ENCODE measurements around the gene ATP8A1. TPM values are rescaled to one million over a fixed set of nuclear protein-coding genes. Genes with fewer than 3 reads are reported as not detected.

ATP8A1 gene
- total and polyA plus RNA-seq, 2 of the 4 experiments (the other 2 are of a cell fraction): 0.12 to 0.36 TPM

GRCh38 chr4:42554072-42554471 is 102.8 kb downstream of the ATP8A1 start:
- 60% methylated on average over 1 of the region's 3 CpGs; no CpG with 5 or more reads in 1 of the 2 experiments for WGBS, 2 experiments (ENCODE audit: extremely low coverage in 2 of 2, insufficient read length in 1 of 2)
- Histone ChIP-seq H2BK20ac (ENCODE audit: low read depth, low read length) (no peak overlapping the region), H3K36me3 (ENCODE audit: control insufficient read depth, insufficient read depth, low read length) (no peaks in the 10 kb centered on the region), H3K4me1 (ENCODE audit: control insufficient read depth, insufficient read depth, low read length) (no peaks in the 10 kb centered on the region), H3K18ac (ENCODE audit: low read depth, low read length) (no peak overlapping the region), H4K8ac (ENCODE audit: low read depth in 2 of 2, low read length in 2 of 2) (no peak overlapping the region), H3K9me3 (ENCODE audit: control insufficient read depth, insufficient read depth, low read length) (no peaks in the 10 kb centered on the region), H2AFZ (replicated peaks; ENCODE audit: low read length, poor library complexity) (no peak overlapping the region), H2BK15ac (ENCODE audit: low read depth, low read length) (no peak overlapping the region), H3K27ac (ENCODE audit: insufficient read depth, low read length) (no peak overlapping the region), H2BK5ac (ENCODE audit: low read depth, low read length, poor library complexity, severe bottlenecking) (no peak overlapping the region), H3K9me1 (ENCODE audit: insufficient read depth, low read length) (no peaks in the 10 kb centered on the region), H3K79me1 (ENCODE audit: low read depth in 1 of 2, low read length in 2 of 2) (no peaks in the 10 kb centered on the region), H4K20me1 (ENCODE audit: insufficient read depth, low read length) (no peaks in the 10 kb centered on the region), H4K91ac (ENCODE audit: insufficient read depth, low read depth, low read length) (no peak overlapping the region), H3K4me3 (ENCODE audit: insufficient read depth, low read depth, low read length) (no peak overlapping the region), H3K56ac (ENCODE audit: extremely low read depth, insufficient read depth, low read length) (no peak overlapping the region), H4K5ac (ENCODE audit: low read depth, low read length) (no peak overlapping the region), H3K27me3 (ENCODE audit: control insufficient read depth, insufficient read depth, low read length) (no peaks in the 10 kb centered on the region), H2AK9ac (replicated peaks; ENCODE audit: low read depth, low read length, poor library complexity) (no peak overlapping the region), H3K4me2 (ENCODE audit: low read depth, low read length) (no peak overlapping the region), H3K23ac (ENCODE audit: low read depth, low read length) (no peak overlapping the region), H3K4ac (ENCODE audit: low read depth, low read length) (no peak overlapping the region), H2AK5ac (ENCODE audit: low read depth, low read length) (no peak overlapping the region), H3K9ac (ENCODE audit: low read depth, low read length) (no peak overlapping the region), H3K14ac (replicated peaks; ENCODE audit: low read depth, low read length) (no peak overlapping the region), H2BK120ac (ENCODE audit: low read depth, low read length) (no peak overlapping the region)
- TF ChIP-seq SMC3 (IDR thresholded peaks at IDR 0.05; ENCODE audit: low read depth, low read length) (no peak), MXI1 (IDR thresholded peaks at IDR 0.05; ENCODE audit: borderline replicate concordance, low read depth, low read length) (no peak), CTCF (conservative IDR thresholded peaks at IDR 0.05; ENCODE audit: low read depth, low read length) (no peak), CHD1 (IDR thresholded peaks at IDR 0.05; ENCODE audit: low read depth, low read length) (no peak), BHLHE40 (IDR thresholded peaks at IDR 0.05; ENCODE audit: low read depth, low read length) (no peak), CEBPB (IDR thresholded peaks at IDR 0.05; ENCODE audit: low read depth, low read length) (no peak), RCOR1 (IDR thresholded peaks at IDR 0.05; ENCODE audit: insufficient replicate concordance, low read length) (no peak), FOS (IDR thresholded peaks at IDR 0.05; ENCODE audit: low read depth, low read length) (no peak), MAFK (IDR thresholded peaks at IDR 0.05; ENCODE audit: low read depth, low read length) (no peak), POLR2A (IDR thresholded peaks at IDR 0.05; ENCODE audit: low read depth, low read length) (no peak), RFX5 (IDR thresholded peaks at IDR 0.05; ENCODE audit: low read depth, low read length) (no peak), NFE2L2 (IDR thresholded peaks at IDR 0.05; ENCODE audit: low read depth, low read length) (no peak)
- TF ChIP-seq, protein P1, sequence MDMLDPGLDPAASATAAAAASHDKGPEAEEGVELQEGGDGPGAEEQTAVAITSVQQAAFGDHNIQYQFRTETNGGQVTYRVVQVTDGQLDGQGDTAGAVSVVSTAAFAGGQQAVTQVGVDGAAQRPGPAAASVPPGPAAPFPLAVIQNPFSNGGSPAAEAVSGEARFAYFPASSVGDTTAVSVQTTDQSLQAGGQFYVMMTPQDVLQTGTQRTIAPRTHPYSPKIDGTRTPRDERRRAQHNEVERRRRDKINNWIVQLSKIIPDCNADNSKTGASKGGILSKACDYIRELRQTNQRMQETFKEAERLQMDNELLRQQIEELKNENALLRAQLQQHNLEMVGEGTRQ (IDR thresholded peaks at IDR 0.05; ENCODE audit: low read depth, low read length): no peak
- in situ Hi-C loops (cut with MboI; ENCODE audit: low sequenced_read_pairs): no loop called here
- intact Hi-C loops (cut with micrococcal nuclease): no loop called here
- POLR2A ChIA-PET (ENCODE audit: unreplicated experiment): no interaction called here
- no TSS peak for BruUV-seq (replicated peaks)
- ATAC-seq (ENCODE audit: low read depth) (no peak), DNase-seq (no peak)
- dilution Hi-C loops (cut with HindIII; ENCODE audit: low sequenced_read_pairs, unreplicated experiment): no loop called here
- CTCF ChIA-PET: no interaction called here

Measured in IMR-90 (cell line).